Esophagus muscularis mucosa (tissue), 4 donors: Measurements from ENCODE around the gene ZNF469. TPM values are rescaled to one million over a fixed set of nuclear protein-coding genes. Genes with fewer than 3 reads are reported as not detected.

Experiments
- DNase-seq: peaks from one replicate; pipeline ENCODE4 v3.0.0-alpha.2; 2017; ENCODE audit errors: extremely low spot score
- H3K27ac ChIP-seq, 4 donors: fragments of 200-600 bp; sonication (generic); replicated peaks in 1 of 4; 1 replicate in 3 of 4; 2 replicates in 1 of 4; pipeline ENCODE4 v1.5.1; 2016 to 2019; ENCODE audit warnings: mild to moderate bottlenecking in 1 of 4
- H3K27me3 ChIP-seq, 4 donors: fragments of 200-600 bp; sonication (generic); one replicate each; pipeline versions ENCODE4 v1.5.1 to v1.6.0; 2016 to 2019
- H3K36me3 ChIP-seq, 4 donors: fragments of 200-600 bp; sonication (generic); one replicate each; pipeline ENCODE4 v1.5.1; 2016 to 2019
- H3K4me1 ChIP-seq, 4 donors: fragments of 200-600 bp; sonication (generic); one replicate each; pipeline ENCODE4 v1.5.1; 2016 to 2019
- H3K4me3 ChIP-seq, 4 donors: fragments of 200-600 bp; sonication (generic); 1 replicate in 2 of 4; 2 replicates in 2 of 4; pipeline ENCODE4 v1.5.1; 2016 to 2019; ENCODE audit warnings: mild to moderate bottlenecking in 4 of 4, moderate library complexity in 1 of 4
- H3K9me3 ChIP-seq, 4 donors: fragments of 200-600 bp; sonication (generic); 1 replicate in 3 of 4; 2 replicates in 1 of 4; pipeline ENCODE4 v1.5.1; 2016 to 2019
- CTCF ChIP-seq, 3 experiments: fragments of 200-600 bp in 2 of 3; fragments of 450-650 bp in 1 of 3; sonication (generic) in 2 of 3; IDR thresholded peaks; one replicate each; pipeline ENCODE4 v1.5.1; 2017 to 2019; ENCODE audit warnings: antibody characterized with exemption in 3 of 3, mild to moderate bottlenecking in 2 of 3, moderate library complexity in 1 of 3
- EP300 ChIP-seq: sonication (generic); formaldehyde crosslinking; IDR thresholded peaks from one replicate; pipeline ENCODE4 v1.6.1; 2017; ENCODE audit warnings: antibody characterized with exemption
- POLR2A ChIP-seq: fragments of 450-650 bp; IDR thresholded peaks from one replicate; pipeline ENCODE4 v1.6.1; 2017; ENCODE audit warnings: antibody characterized with exemption, moderate library complexity, mild to moderate bottlenecking, low read depth
- POLR2AphosphoS5 ChIP-seq, 2 donors: sonication (generic); formaldehyde crosslinking; IDR thresholded peaks; one replicate each; pipeline ENCODE4 v1.6.1; 2017; ENCODE audit warnings: antibody characterized with exemption in 2 of 2
- WGBS: methylation state at CpG from one replicate; pipeline ENCODE4 v1.1.5; 2018; 5-methylcytosine and 5-hydroxymethylcytosine counted together
- intact Hi-C: fragments of 100-400 bp; cut with DNase I; formaldehyde crosslinking; loops from one replicate; pipeline ENCODE4 v1.15.1; 2023
- total RNA-seq, 4 donors: library from RNA; depleted of rRNA; stranded (reverse); fragments of >200 nt; gene quantifications; one replicate each; pipeline versions ENCODE4 v1.1.0 to v1.2.1, GENCODE V29; 2016

The ZNF469 gene
- total RNA-seq, 4 donors from 2014 or later, result 1.2 to 3.7 (median 2.2) TPM

- peak overlapping the region in 1 of 4 donors; percentile 32 for H3K27ac ChIP-seq
Observed at GRCh38 chr16:88429387-88430184, 46.8 kb downstream of the ZNF469 start.

GRCh38 chr16:88430185-88430523 lies 47.4 kb downstream of the ZNF469 start:
- peaks cover 17 to 28% (median 23%) of the 10 kb centered on the region in 4 donors for H3K4me1 ChIP-seq
- no peak for DNase-seq
- H3K27me3 ChIP-seq, result peaks cover 0 to 67% (median 6%) of the 10 kb centered on the region in 4 donors
- H3K27ac ChIP-seq, result peak overlapping the region; percentile 23 to 44 (median 36)
- no peaks in the 10 kb centered on the region for H3K36me3 ChIP-seq
- no CpG with 5 or more reads among the region's 36 CpGs for WGBS
- H3K9me3 ChIP-seq, result no peaks in the 10 kb centered on the region
- H3K4me3 ChIP-seq, result peak overlapping the region; percentile 45 to 62 (median 54)
- TF ChIP-seq EP300 (no peak), POLR2AphosphoS5 (IDR thresholded peaks at IDR 0.05) (no peak), CTCF (IDR thresholded peaks at IDR 0.05) (no peak), POLR2A (no peak)
- intact Hi-C loops, result loop anchor here (10.0 kb wide), 1 partner anchor 445 kb away; no protein-coding TSS in a partner anchor

More at GRCh38 chr16:88429387-88430184, 46.8 kb downstream of the ZNF469 start:
- Histone ChIP-seq H3K4me3 (peak overlapping the region; percentile 45 to 62 (median 54)), H3K27me3 (peaks cover 0 to 62% (median 6%) of the 10 kb centered on the region in 4 donors), H3K9me3 (no peaks in the 10 kb centered on the region), H3K36me3 (no peaks in the 10 kb centered on the region), H3K4me1 (peaks cover 17 to 34% (median 28%) of the 10 kb centered on the region in 4 donors)
- no peak for DNase-seq
- TF ChIP-seq CTCF (IDR thresholded peaks at IDR 0.05) (no peak), POLR2A (no peak), EP300 (no peak), POLR2AphosphoS5 (IDR thresholded peaks at IDR 0.05) (no peak)
- 78% methylated on average over 19 of the region's 48 CpGs for WGBS
- intact Hi-C loops, result loop anchor here (10.0 kb wide), 1 partner anchor 445 kb away; no protein-coding TSS in a partner anchor

- H3K27ac ChIP-seq, result peak overlapping the region; percentile 32 to 44 (median 38)
- intact Hi-C loops, result loop anchor here (10.0 kb wide), 1 partner anchor 446 kb away; no protein-coding TSS in a partner anchor
- H3K4me3 ChIP-seq, result peak overlapping the region; percentile 45 to 62 (median 54)
- peaks cover 17 to 27% (median 23%) of the 10 kb centered on the region in 4 donors for H3K4me1 ChIP-seq
- WGBS, result 42% methylated on average over 22 of the region's 80 CpGs
- no peak for DNase-seq
- TF ChIP-seq EP300, result no peak
- no peak for TF ChIP-seq POLR2A
- TF ChIP-seq CTCF (IDR thresholded peaks at IDR 0.05), result no peak
- no peak for TF ChIP-seq POLR2AphosphoS5 (IDR thresholded peaks at IDR 0.05)
- H3K36me3 ChIP-seq, result no peaks in the 10 kb centered on the region
- H3K27me3 ChIP-seq, result peaks cover 0 to 73% (median 6%) of the 10 kb centered on the region in 4 donors
- no peaks in the 10 kb centered on the region for H3K9me3 ChIP-seq
Observed at GRCh38 chr16:88430524-88431446, 48.0 kb downstream of the ZNF469 start.

- no peak for DNase-seq
- no peaks in the 10 kb centered on the region for H3K9me3 ChIP-seq
- no peak overlapping the region for H3K4me3 ChIP-seq
- H3K27me3 ChIP-seq, result peaks cover 0 to 76% (median 6%) of the 10 kb centered on the region in 4 donors
- no peaks in the 10 kb centered on the region for H3K36me3 ChIP-seq
- WGBS, result 89% methylated on average over 18 of the region's 22 CpGs
- intact Hi-C loops, result loop anchor here (10.0 kb wide), 1 partner anchor 447 kb away; no protein-coding TSS in a partner anchor
- peaks cover 17 to 27% (median 23%) of the 10 kb centered on the region in 4 donors for H3K4me1 ChIP-seq
- no peak for TF ChIP-seq EP300
- TF ChIP-seq CTCF (IDR thresholded peaks at IDR 0.05), result no peak
- no peak for TF ChIP-seq POLR2AphosphoS5 (IDR thresholded peaks at IDR 0.05)
- no peak for TF ChIP-seq POLR2A
- H3K27ac ChIP-seq, result no peak overlapping the region
Observed at GRCh38 chr16:88431651-88432050, 48.9 kb downstream of the ZNF469 start.
